Effector CD4-positive, alpha-beta T cell (primary cell): Measurements from ENCODE around the gene OGFOD2.
"Not testable (repeated sequence)": the region's sequence is repeated elsewhere in the genome, so short reads cannot be mapped to it uniquely, and the experiment has no call there.

ENCODE experiments used
- DNase-seq: peaks from one replicate; pipeline ENCODE4 v3.0.0-alpha.2; 2020

OGFOD2 gene

GRCh38 chr12:123006977-123007376 lies 31.9 kb downstream of the OGFOD2 start:
- DNase-seq: no peak

DNA sequence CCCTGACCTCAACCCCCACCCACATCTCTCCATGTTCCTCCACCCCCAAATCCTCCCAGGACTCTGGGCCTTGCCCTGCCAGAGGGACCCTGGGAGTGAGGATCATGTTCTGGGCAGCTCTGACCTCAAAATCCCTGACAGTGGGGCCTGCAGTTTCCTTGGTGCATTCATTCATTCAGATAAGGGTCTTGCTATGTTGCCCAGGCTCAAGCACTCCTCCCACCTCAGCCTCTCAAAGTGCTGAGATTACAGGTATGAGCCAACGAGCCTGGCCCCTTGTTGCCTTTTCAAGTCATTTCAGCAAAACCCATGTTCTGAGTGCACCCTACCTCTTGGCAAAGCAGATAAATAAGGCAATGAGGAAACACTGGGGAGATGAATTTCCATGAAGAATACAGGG lies 35.1 kb downstream of the OGFOD2 start:
- no peak for DNase-seq

DNA sequence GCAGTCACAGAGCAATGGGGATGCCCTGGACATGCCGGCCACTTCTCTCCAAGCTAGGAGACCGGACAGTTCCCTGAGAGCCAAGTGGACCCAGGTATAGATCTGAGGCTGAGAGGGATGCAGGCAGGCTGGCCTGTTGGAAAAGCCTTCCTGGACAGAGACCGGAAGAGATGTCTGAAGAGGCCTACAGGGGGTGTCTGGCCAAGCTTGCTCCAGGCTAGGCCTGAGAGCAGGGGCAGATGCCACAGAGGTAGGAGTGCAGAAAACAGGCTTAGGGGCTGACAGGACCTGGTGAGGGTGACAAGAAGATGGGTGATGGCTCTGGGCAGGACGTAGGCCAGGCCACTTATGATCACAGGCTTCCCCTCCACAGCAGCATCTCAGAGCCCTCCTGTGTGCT lies 35.6 kb downstream of the OGFOD2 start:
- no peak for DNase-seq

GRCh38 chr12:123011701-123012100 lies 36.7 kb downstream of the OGFOD2 start:
- DNase-seq: no peak

DNA sequence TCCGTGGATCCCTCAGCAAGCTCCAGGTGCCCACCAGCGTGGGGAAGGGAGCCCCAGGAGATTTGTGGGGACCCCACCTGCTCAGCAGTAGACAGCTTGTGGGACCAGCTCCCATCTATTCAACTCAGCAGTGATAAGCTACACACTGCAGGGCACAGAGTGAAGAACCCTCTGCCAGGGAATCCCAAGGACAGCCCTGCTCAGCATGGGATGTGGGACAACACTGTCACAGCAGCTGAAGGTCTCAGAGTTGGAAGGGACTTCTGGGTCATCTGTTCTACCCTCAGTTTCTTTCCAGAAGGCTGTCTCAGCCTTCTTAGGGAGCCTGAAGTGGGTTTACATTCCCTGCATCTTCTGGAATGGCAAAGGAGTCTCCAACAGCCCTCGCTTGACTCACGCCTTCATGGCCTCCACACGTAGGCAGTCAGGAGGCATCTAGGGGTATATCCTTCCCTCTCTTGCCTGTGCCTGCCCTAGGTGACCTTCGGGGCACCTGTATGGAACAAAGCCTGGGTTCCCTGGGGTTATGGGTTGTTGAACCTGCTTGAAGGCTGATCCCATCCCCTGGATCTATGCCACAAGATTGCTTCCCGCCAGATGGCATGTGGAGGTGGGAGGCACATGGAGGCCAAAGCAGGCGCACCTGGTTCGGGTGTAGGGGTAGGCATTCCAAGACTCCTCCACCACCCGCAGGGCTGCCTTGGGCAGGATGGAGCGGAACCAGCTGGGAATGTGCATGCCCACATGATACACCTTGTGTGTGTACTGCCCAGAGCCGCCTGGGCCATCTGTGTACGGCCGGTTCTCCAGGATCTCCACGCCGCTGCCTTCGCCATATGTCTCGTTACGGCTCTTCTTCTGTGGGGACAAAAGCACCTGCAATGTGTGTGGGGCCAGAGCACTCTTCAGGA lies 38.4 kb downstream of the OGFOD2 start:
- DNase-seq: no peak

DNA sequence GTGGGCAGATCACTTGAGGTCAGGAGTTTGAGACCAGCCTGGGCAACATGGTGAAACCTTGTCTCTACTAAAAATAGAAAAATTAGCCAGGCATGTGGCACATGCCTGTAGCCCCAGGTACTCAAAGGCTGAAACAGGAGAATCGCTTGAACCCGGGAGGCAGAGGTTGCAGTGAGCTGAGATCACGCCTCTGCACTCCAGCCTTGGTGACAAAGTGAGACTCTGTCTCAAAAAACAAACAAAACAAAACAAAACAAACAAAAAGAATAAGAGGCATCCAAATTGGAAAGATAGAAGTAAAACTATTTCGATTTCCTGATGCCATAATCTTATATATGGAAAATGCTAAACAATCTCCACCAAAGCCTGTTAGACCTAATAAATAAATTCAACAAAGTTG lies 39.4 kb downstream of the OGFOD2 start:
- DNase-seq: not testable (repeated sequence)

DNA sequence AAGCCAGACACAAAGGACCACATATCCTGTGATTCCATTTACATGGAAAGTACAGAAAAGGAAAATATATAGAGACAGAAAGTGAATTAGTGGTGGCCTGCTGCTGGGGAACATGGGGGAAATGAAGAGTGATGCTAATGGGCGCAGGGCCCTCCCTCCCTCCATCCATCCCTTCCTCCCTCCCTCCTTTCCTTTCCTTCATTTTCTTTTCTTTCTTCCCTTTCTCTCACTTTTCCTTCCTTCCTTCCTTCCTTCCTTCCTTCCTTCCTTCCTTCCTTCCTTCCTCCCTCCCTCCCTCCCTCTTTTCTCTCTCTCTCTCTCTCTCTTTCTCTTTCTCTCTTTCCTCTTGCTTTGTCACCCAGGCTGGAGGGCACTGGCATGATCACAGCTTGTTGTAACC lies 42.7 kb downstream of the OGFOD2 start:
- no peak for DNase-seq

GRCh38 chr12:123019841-123020138 lies 44.7 kb downstream of the OGFOD2 start:
- no peak for DNase-seq

GRCh38 chr12:123021688-123022604 lies 46.9 kb downstream of the OGFOD2 start:
- no peak for DNase-seq

- no peak for DNase-seq
These were observed 47.8 kb downstream of the OGFOD2 start for GRCh38 chr12:123022846-123023245.

DNA sequence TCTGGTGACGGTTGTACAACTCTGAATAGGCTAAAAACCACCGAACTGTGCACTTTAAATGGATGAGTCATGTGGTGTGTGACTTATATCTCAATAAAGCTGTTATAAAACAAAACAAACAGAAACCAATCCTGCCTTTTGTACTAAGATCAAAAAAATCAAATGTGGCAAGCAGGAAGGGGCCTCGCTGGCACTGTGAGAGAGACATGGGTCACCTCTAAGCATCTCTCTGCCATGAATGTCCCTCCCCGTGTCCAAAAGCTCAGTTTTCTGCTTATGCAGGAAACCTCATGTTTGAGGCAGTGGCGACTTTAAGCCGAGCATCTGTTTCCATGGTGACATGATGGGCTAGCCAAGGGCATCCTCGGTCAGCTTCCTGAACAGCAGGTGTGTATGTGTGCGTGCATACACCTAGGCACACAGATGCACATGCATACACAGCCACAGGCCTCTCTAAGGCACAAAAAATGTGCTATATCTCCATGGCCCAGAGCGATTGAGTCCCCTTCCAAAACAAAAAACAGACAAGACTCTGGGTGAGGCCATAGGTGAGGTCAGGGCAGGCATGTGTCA lies 49.9 kb downstream of the OGFOD2 start:
- no peak for DNase-seq

GRCh38 chr12:123026094-123026853 lies 51.2 kb downstream of the OGFOD2 start:
- no peak for DNase-seq

- DNase-seq: no peak
These were observed 52.8 kb downstream of the OGFOD2 start for GRCh38 chr12:123027726-123028445.

DNA sequence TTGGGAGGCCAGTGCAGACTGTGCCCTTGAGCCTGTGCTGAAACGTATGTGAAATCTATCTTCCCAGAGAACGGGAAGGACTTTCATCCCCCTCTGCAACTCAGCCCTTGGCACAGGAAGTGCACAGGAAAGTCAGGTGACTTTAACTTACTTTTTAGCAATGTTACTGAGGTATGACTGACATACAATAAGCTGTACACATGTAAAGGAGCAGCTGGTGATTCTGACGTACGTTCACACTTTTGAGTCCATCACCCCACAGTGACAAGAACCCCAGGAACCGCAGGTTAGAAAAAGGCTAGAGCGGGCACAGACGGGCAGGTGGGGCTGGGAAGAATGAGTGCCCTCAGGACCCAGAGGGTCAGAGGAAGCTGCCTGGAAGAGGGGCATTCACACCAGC lies 53.4 kb downstream of the OGFOD2 start:
- DNase-seq: no peak

- DNase-seq: no peak
These were observed 54.5 kb downstream of the OGFOD2 start for GRCh38 chr12:123029550-123029949.
